Hepatocyte (in vitro differentiated cells): Measurements from ENCODE around the gene EXOC7. TPM values are rescaled to one million over a fixed set of nuclear protein-coding genes. Genes with fewer than 3 reads are reported as not detected.

Experiments used
- DNase-seq: peaks from one replicate; pipeline ENCODE4 v3.0.0-alpha.2; 2016; ENCODE audit warnings: low spot score
- H2AFZ ChIP-seq: fragments of 200-600 bp; sonication (generic); 2 replicates; pipeline ENCODE4 v1.6.0; 2016; ENCODE audit warnings: antibody characterized with exemption, mild to moderate bottlenecking
- H3K27ac ChIP-seq: fragments of 200-600 bp; sonication (generic); 2 replicates; pipeline ENCODE4 v1.5.1; 2016; ENCODE audit warnings: mild to moderate bottlenecking
- H3K27me3 ChIP-seq: fragments of 200-600 bp; sonication (generic); 2 replicates; pipeline ENCODE4 v1.6.1; 2016
- H3K36me3 ChIP-seq: fragments of 200-600 bp; sonication (generic); replicated peaks from 2 replicates; pipeline ENCODE4 v1.5.1; 2016; ENCODE audit warnings: low read depth; ENCODE audit not compliant: insufficient read depth
- H3K4me1 ChIP-seq: fragments of 200-600 bp; sonication (generic); 2 replicates; pipeline ENCODE4 v1.5.1; 2016; ENCODE audit warnings: mild to moderate bottlenecking, moderate library complexity; ENCODE audit not compliant: insufficient read depth
- H3K4me2 ChIP-seq: fragments of 200-600 bp; sonication (generic); 2 replicates; pipeline ENCODE4 v1.6.0; 2016
- H3K4me3 ChIP-seq: fragments of 200-600 bp; sonication (generic); 2 replicates; pipeline ENCODE4 v1.5.1; 2016; ENCODE audit warnings: mild to moderate bottlenecking
- H3K79me2 ChIP-seq: fragments of 200-600 bp; sonication (generic); 2 replicates; pipeline ENCODE4 v1.6.0; 2017; ENCODE audit warnings: mild to moderate bottlenecking
- H3K9me2 ChIP-seq: fragments of 200-600 bp; sonication (generic); replicated peaks from 2 replicates; pipeline ENCODE4 v1.6.0; 2017; ENCODE audit warnings: mild to moderate bottlenecking; ENCODE audit not compliant: insufficient read depth
- H3K9me3 ChIP-seq: fragments of 200-600 bp; sonication (generic); 2 replicates; pipeline ENCODE4 v1.5.1; 2016; ENCODE audit warnings: low read depth, mild to moderate bottlenecking
- H4K20me1 ChIP-seq: fragments of 200-600 bp; sonication (generic); 2 replicates; pipeline ENCODE4 v1.6.0; 2016; ENCODE audit warnings: mild to moderate bottlenecking; ENCODE audit not compliant: insufficient read depth, poor library complexity, severe bottlenecking
- EZH2 ChIP-seq: fragments of 200-600 bp; sonication (generic); IDR thresholded peaks from 2 replicates; pipeline ENCODE4 v1.6.1; 2016; ENCODE audit warnings: antibody characterized with exemption, mild to moderate bottlenecking, borderline replicate concordance
- EZH2phosphoT487 ChIP-seq: fragments of 200-600 bp; sonication (generic); IDR thresholded peaks from one replicate; pipeline ENCODE4 v1.6.1; 2018; ENCODE audit warnings: antibody characterized with exemption, mild to moderate bottlenecking, low read depth, moderate library complexity; ENCODE audit not compliant: unreplicated experiment, severe bottlenecking
- WGBS: methylation state at CpG from one replicate; pipeline ENCODE4 v1.1.6; 2016; ENCODE audit warnings: low lambda C conversion rate; ENCODE audit errors: missing lambda C conversion rate; 5-methylcytosine and 5-hydroxymethylcytosine counted together
- polyA plus RNA-seq: library from polyadenylated mRNA; unstranded; fragments of >200 nt; fragmentation: Nextera tagmentation; extraction: Ambion mirVana; gene quantifications from 2 replicates; pipeline ENCODE4 v1.2.1, GENCODE V29; 2016
- total RNA-seq: library from RNA; depleted of rRNA; stranded (reverse); fragments of >200 nt; gene quantifications from 2 replicates; pipeline ENCODE4 v1.2.3, GENCODE V29; 2014
- TF ChIP-seq, protein P1 (sequence below): fragments of 200-600 bp; sonication (generic); IDR thresholded peaks from 2 replicates; pipeline ENCODE4 v1.5.1; 2016; ENCODE audit warnings: antibody characterized with exemption, mild to moderate bottlenecking; ENCODE audit not compliant: poor library complexity

The EXOC7 gene
- total and polyA plus RNA-seq, 2 experiments from 2014 or later = 92.9 to 95.6 TPM

GRCh38 chr17:76119409-76120371, 16.1 kb upstream of the EXOC7 start:
- DNase-seq = no peak
- H3K27me3 ChIP-seq = no peaks in the 10 kb centered on the region
- H3K9me3 ChIP-seq = no peaks in the 10 kb centered on the region
- TF ChIP-seq EZH2 = no peak
- TF ChIP-seq EZH2phosphoT487 = no peak
- TF ChIP-seq, protein P1, sequence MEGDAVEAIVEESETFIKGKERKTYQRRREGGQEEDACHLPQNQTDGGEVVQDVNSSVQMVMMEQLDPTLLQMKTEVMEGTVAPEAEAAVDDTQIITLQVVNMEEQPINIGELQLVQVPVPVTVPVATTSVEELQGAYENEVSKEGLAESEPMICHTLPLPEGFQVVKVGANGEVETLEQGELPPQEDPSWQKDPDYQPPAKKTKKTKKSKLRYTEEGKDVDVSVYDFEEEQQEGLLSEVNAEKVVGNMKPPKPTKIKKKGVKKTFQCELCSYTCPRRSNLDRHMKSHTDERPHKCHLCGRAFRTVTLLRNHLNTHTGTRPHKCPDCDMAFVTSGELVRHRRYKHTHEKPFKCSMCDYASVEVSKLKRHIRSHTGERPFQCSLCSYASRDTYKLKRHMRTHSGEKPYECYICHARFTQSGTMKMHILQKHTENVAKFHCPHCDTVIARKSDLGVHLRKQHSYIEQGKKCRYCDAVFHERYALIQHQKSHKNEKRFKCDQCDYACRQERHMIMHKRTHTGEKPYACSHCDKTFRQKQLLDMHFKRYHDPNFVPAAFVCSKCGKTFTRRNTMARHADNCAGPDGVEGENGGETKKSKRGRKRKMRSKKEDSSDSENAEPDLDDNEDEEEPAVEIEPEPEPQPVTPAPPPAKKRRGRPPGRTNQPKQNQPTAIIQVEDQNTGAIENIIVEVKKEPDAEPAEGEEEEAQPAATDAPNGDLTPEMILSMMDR = no peak
- H3K4me3 ChIP-seq = no peak overlapping the region
- WGBS = 75% methylated on average over 19 of the region's 19 CpGs
- no peaks in the 10 kb centered on the region for H3K9me2 ChIP-seq
- H4K20me1 ChIP-seq = no peaks in the 10 kb centered on the region
- no peaks in the 10 kb centered on the region for H3K79me2 ChIP-seq
- no peak overlapping the region for H3K27ac ChIP-seq
- no peak overlapping the region for H3K4me2 ChIP-seq
- H3K4me1 ChIP-seq = peaks cover 3% of the 10 kb centered on the region
- no peak overlapping the region for H2AFZ ChIP-seq
- no peaks in the 10 kb centered on the region for H3K36me3 ChIP-seq

GRCh38 chr17:76115138-76115754, 11.7 kb upstream of the EXOC7 start:
- TF ChIP-seq, protein P1 = no peak
- TF ChIP-seq EZH2phosphoT487 (no peak), EZH2 (no peak)
- Histone ChIP-seq H3K27me3 (no peaks in the 10 kb centered on the region), H2AFZ (no peak overlapping the region), H3K4me1 (no peaks in the 10 kb centered on the region), H3K9me3 (no peaks in the 10 kb centered on the region), H4K20me1 (no peaks in the 10 kb centered on the region), H3K4me2 (no peak overlapping the region), H3K4me3 (no peak overlapping the region), H3K36me3 (no peaks in the 10 kb centered on the region), H3K9me2 (no peaks in the 10 kb centered on the region), H3K79me2 (no peaks in the 10 kb centered on the region), H3K27ac (no peak overlapping the region)
- no peak for DNase-seq
- 93% methylated on average over 7 of the region's 7 CpGs for WGBS

DNA sequence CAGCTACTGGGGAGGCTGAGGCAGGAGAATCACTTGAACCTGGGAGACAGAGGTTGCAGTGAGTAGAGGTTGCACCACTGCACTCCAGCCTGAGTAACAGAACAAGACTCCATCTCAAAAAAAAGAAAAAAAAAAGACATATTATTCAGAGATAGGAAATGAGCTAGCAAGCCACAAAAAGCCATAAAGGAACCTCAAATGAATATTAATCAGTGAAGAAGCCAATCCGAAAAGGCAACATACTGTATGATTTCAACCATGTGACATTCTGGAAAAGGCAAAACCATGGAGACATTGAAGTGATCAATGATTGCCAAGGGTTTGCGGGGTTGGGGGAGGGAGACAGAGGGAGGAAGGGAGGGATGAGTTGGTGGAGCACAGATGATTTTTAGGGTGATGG, 8.4 kb upstream of the EXOC7 start:
- TF ChIP-seq, protein P1 = no peak
- TF ChIP-seq EZH2phosphoT487 (no peak), EZH2 (no peak)
- Histone ChIP-seq H3K36me3 (no peaks in the 10 kb centered on the region), H3K4me2 (no peak overlapping the region), H3K4me3 (no peak overlapping the region), H3K9me3 (no peaks in the 10 kb centered on the region), H3K9me2 (no peaks in the 10 kb centered on the region), H3K79me2 (no peaks in the 10 kb centered on the region), H3K27me3 (no peaks in the 10 kb centered on the region), H4K20me1 (no peaks in the 10 kb centered on the region), H3K27ac (no peak overlapping the region), H2AFZ (no peak overlapping the region), H3K4me1 (no peaks in the 10 kb centered on the region)
- 85% methylated on average over 2 of the region's 2 CpGs for WGBS
- DNase-seq = no peak
